Stimulated activated CD8-positive, alpha-beta memory T cell treated with anti-CD3 and anti-CD28 coated beads, Interleukin-7, amount 100 ng/mL, for 48 hours (primary cell): ENCODE data around the gene VWCE.

ENCODE experiments used
- DNase-seq, 2 donors: peaks; one replicate each; pipeline ENCODE4 v3.0.0-alpha.2; 2020; ENCODE audit warnings: low read depth in 1 of 2; ENCODE audit errors: extremely low read depth in 1 of 2

The VWCE gene

GRCh38 chr11:61287338-61287977, 7.7 kb downstream of the VWCE start:
- DNase-seq = no peak

- no peak for DNase-seq
These were observed 11.5 kb downstream of the VWCE start for GRCh38 chr11:61283613-61284012.

GRCh38 chr11:61281581-61282250, 13.4 kb downstream of the VWCE start:
- peak in 1 of 2 donors; percentile 24 for DNase-seq

GRCh38 chr11:61280883-61281580, 14.1 kb downstream of the VWCE start:
- DNase-seq = no peak

- no peak for DNase-seq
These were observed 15.0 kb downstream of the VWCE start for GRCh38 chr11:61279934-61280659.

GRCh38 chr11:61278001-61278470, 17.1 kb downstream of the VWCE start:
- no peak for DNase-seq

GRCh38 chr11:61277186-61278000, 17.7 kb downstream of the VWCE start:
- no peak for DNase-seq

GRCh38 chr11:61275191-61275590, 19.9 kb downstream of the VWCE start:
- no peak for DNase-seq

- DNase-seq = no peak
These were observed 21.0 kb downstream of the VWCE start for GRCh38 chr11:61274084-61274483.

- DNase-seq = no peak
These were observed 21.7 kb downstream of the VWCE start for GRCh38 chr11:61273178-61274078.

GRCh38 chr11:61272731-61273130, 22.4 kb downstream of the VWCE start:
- DNase-seq = no peak

- no peak for DNase-seq
These were observed 24.6 kb downstream of the VWCE start for GRCh38 chr11:61270354-61271076.

- no peak for DNase-seq
These were observed 26.4 kb downstream of the VWCE start for GRCh38 chr11:61268588-61269250.

- no peak for DNase-seq
These were observed 27.7 kb downstream of the VWCE start for GRCh38 chr11:61267437-61267841.

GRCh38 chr11:61266602-61267001, 28.5 kb downstream of the VWCE start:
- no peak for DNase-seq

GRCh38 chr11:61265357-61265756, 29.8 kb downstream of the VWCE start:
- no peak for DNase-seq

GRCh38 chr11:61264795-61265194, 30.3 kb downstream of the VWCE start:
- DNase-seq = no peak

- no peak for DNase-seq
These were observed 30.7 kb downstream of the VWCE start for GRCh38 chr11:61264371-61264770.
